ENCODE results near the gene SMCO2. TPM values are rescaled to one million over a fixed set of nuclear protein-coding genes. Genes with fewer than 3 reads are reported as not detected.

Gene SMCO2
- total and polyA plus RNA-seq, 2 of the 4 experiments (the other 2 are of a cell fraction) = 0.19 TPM; not detected in 1

DNA sequence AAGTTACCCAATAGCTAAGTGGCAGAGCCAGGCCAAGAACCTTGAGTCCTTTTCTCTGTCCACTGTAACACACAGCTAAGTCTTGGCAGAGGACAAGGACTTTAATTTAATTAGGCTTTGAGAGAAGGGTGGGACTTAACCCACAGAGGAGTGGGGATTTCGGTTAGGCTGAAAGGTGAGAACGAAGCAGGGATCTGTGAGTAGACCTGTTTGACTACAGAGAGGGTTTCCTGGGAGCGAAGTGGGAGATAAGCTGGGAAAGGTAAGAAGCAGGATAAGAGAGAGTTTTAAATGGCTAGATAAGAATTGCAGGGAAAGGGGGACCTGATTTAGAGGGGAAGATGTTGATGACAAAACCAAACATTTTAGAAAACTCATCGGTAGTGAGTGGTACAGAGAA is 75.4 kb downstream of the SMCO2 start:
- Histone ChIP-seq H3K23ac (ENCODE audit: low read depth, low read length) (peak overlapping the region; percentile 44), H3K4me3 (ENCODE audit: insufficient read depth, low read depth, low read length) (no peak overlapping the region), H3K27me3 (ENCODE audit: control insufficient read depth, insufficient read depth, low read length) (no peaks in the 10 kb centered on the region), H3K14ac (replicated peaks; ENCODE audit: low read depth, low read length) (no peak overlapping the region), H4K8ac (ENCODE audit: low read depth in 2 of 2, low read length in 2 of 2) (peak overlapping the region in 1 of 2 experiments; percentile 54; a peak in 3 of 4 replicates), H4K5ac (ENCODE audit: low read depth, low read length) (peak overlapping the region; percentile 52; the same call in 1 of the 2 replicates), H3K18ac (ENCODE audit: low read depth, low read length) (peak overlapping the region; percentile 27; the same call in 1 of the 2 replicates), H3K79me1 (ENCODE audit: low read depth in 1 of 2, low read length in 2 of 2) (peaks cover 0 to 37% of the 10 kb centered on the region in 2 experiments; a peak in 2 of 4 replicates), H3K9me3 (ENCODE audit: control insufficient read depth, insufficient read depth, low read length) (no peaks in the 10 kb centered on the region), H3K4me2 (ENCODE audit: low read depth, low read length) (no peak overlapping the region), H2BK20ac (ENCODE audit: low read depth, low read length) (peak overlapping the region; percentile 51), H2AK5ac (ENCODE audit: low read depth, low read length) (peak overlapping the region; percentile 65), H2BK5ac (ENCODE audit: low read depth, low read length, poor library complexity, severe bottlenecking) (no peak overlapping the region), H2AFZ (replicated peaks; ENCODE audit: low read length, poor library complexity) (no peak overlapping the region), H3K36me3 (ENCODE audit: control insufficient read depth, insufficient read depth, low read length) (no peaks in the 10 kb centered on the region), H3K9me1 (ENCODE audit: insufficient read depth, low read length) (peaks cover 6% of the 10 kb centered on the region), H2BK120ac (ENCODE audit: low read depth, low read length) (peak overlapping the region; percentile 43; the same call in 1 of the 2 replicates), H3K9ac (ENCODE audit: low read depth, low read length) (no peak overlapping the region), H4K91ac (ENCODE audit: insufficient read depth, low read depth, low read length) (peak overlapping the region; percentile 17; the same call in 1 of the 2 replicates), H3K27ac (ENCODE audit: insufficient read depth, low read length) (no peak overlapping the region), H2AK9ac (replicated peaks; ENCODE audit: low read depth, low read length, poor library complexity) (no peak overlapping the region), H3K56ac (ENCODE audit: extremely low read depth, insufficient read depth, low read length) (no peak overlapping the region), H2BK15ac (ENCODE audit: low read depth, low read length) (peak overlapping the region; percentile 78; the same call in 2 of the 3 replicates), H3K4ac (ENCODE audit: low read depth, low read length) (peak overlapping the region; percentile 73), H4K20me1 (ENCODE audit: insufficient read depth, low read length) (no peaks in the 10 kb centered on the region), H3K4me1 (ENCODE audit: control insufficient read depth, insufficient read depth, low read length) (peaks cover 10% of the 10 kb centered on the region)
- intact Hi-C loops (cut with micrococcal nuclease) = loop anchor here (5.0 kb wide), 1 partner anchor 180 kb away; no protein-coding TSS in a partner anchor
- WGBS, 2 experiments (ENCODE audit: extremely low coverage in 2 of 2, insufficient read length in 1 of 2) = 92% methylated on average over 2 of the region's 4 CpGs; no CpG with 5 or more reads in 1 of the 2 experiments
- no peak for TF ChIP-seq POLR2A (IDR thresholded peaks at IDR 0.05; ENCODE audit: low read depth, low read length)
- TF ChIP-seq BHLHE40 (IDR thresholded peaks at IDR 0.05; ENCODE audit: low read depth, low read length) = no peak
- no peak for TF ChIP-seq CHD1 (IDR thresholded peaks at IDR 0.05; ENCODE audit: low read depth, low read length)
- no peak for TF ChIP-seq MXI1 (IDR thresholded peaks at IDR 0.05; ENCODE audit: borderline replicate concordance, low read depth, low read length)
- no peak for TF ChIP-seq MAZ (IDR thresholded peaks at IDR 0.05; ENCODE audit: borderline replicate concordance, low read depth, low read length)
- no peak for TF ChIP-seq MAFK (IDR thresholded peaks at IDR 0.05; ENCODE audit: low read depth, low read length)
- no peak for TF ChIP-seq RFX5 (IDR thresholded peaks at IDR 0.05; ENCODE audit: low read depth, low read length)
- TF ChIP-seq, protein P1, sequence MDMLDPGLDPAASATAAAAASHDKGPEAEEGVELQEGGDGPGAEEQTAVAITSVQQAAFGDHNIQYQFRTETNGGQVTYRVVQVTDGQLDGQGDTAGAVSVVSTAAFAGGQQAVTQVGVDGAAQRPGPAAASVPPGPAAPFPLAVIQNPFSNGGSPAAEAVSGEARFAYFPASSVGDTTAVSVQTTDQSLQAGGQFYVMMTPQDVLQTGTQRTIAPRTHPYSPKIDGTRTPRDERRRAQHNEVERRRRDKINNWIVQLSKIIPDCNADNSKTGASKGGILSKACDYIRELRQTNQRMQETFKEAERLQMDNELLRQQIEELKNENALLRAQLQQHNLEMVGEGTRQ (IDR thresholded peaks at IDR 0.05; ENCODE audit: low read depth, low read length) = no peak
- TF ChIP-seq NFE2L2 (IDR thresholded peaks at IDR 0.05; ENCODE audit: low read depth, low read length) = no peak
- TF ChIP-seq CEBPB (IDR thresholded peaks at IDR 0.05; ENCODE audit: low read depth, low read length) = no peak
- dilution Hi-C loops (cut with HindIII; ENCODE audit: low sequenced_read_pairs, unreplicated experiment) = no loop called here
- ATAC-seq (ENCODE audit: low read depth) (no peak), DNase-seq (no peak)
- in situ Hi-C loops (cut with MboI; ENCODE audit: low sequenced_read_pairs) = no loop called here
- ChIA-PET CTCF (no interaction called here), POLR2A (ENCODE audit: unreplicated experiment) (no interaction called here)
- no TSS peak for BruUV-seq (replicated peaks)
